ENCODE measurements around the gene ENO3.

Gene ENO3

DNA sequence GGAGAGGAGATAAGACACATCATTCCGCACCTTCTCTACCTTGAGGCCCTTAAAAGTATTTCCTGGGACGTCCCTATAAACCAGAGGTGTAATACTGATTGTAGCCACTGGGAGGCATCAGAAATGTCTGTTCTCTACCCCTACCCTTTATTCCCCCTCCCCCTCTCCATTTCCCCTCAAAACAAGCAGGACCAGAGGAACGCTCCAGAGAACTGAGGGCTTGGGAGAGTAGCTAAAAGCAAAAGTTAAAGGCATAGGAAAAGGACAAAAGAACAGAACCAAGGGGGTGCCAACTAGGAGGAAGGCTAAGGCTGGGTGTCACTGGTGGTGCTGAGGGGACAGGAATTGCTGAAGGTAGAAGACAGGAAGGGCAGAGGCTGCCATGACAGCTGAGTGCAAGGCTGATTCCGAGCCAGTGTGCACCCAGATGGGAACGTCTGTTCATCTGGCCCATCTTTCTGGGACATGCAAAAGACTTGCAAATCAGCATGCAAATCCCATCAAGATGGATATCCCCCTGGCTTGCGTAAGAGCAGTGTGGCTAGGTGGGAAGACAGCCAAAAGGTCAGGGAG is 29.8 kb downstream of the ENO3 start:
- no peak for DNase-seq

DNA sequence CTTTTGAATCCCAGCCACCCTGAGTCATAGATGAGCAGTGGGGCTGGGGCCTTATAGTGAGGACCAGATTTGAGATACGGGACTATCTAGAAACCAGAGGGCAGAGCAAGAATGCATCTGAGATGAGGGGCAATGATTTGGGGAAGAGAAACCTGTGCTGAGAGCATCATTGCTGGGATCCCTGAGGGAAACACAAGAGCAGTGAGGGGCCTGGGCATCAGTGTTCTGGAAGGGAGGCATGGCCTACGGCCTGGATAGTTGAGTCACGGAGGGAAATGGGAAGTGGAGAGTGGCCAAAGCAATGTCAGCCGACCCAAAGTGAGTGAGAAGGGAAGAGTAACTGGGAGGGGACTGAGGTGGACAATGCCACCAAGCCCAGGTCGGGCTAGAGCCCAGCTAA is 31.4 kb downstream of the ENO3 start:
- DNase-seq: no peak

DNA sequence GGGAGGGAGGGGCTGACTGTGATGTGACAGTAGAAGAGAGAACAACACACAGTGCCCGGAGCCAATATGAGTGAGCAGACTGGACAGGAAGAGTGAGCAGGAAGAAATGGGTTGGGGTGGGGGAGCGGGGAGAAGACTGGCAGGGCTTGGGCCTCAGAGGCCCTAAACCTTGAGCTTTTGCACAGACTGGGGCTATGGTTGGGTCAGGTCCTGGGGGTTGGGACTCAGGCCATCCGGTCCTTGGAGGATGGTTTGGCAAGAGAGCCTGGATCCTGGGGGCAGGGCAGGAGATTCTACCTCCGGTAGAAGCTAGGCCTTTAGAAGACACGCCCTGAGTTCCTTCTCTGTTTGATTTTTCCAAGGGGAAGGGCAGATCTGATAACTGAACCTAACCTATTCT is 35.5 kb downstream of the ENO3 start:
- no peak for DNase-seq

- peak; percentile 16 for DNase-seq
Measured at GRCh38 chr17:4986951-4987766, 36.2 kb downstream of the ENO3 start, which contains the start of gene CAMTA2. TSS of gene CAMTA2 (minus strand) at chr17:4987675. CDS start at chr17:4986222, 1,453 bp downstream.

- no peak for DNase-seq
Measured at GRCh38 chr17:4987767-4988567, 37.0 kb downstream of the ENO3 start.

GRCh38 chr17:4994081-4994595 is 43.2 kb downstream of the ENO3 start:
- no peak for DNase-seq

DNA sequence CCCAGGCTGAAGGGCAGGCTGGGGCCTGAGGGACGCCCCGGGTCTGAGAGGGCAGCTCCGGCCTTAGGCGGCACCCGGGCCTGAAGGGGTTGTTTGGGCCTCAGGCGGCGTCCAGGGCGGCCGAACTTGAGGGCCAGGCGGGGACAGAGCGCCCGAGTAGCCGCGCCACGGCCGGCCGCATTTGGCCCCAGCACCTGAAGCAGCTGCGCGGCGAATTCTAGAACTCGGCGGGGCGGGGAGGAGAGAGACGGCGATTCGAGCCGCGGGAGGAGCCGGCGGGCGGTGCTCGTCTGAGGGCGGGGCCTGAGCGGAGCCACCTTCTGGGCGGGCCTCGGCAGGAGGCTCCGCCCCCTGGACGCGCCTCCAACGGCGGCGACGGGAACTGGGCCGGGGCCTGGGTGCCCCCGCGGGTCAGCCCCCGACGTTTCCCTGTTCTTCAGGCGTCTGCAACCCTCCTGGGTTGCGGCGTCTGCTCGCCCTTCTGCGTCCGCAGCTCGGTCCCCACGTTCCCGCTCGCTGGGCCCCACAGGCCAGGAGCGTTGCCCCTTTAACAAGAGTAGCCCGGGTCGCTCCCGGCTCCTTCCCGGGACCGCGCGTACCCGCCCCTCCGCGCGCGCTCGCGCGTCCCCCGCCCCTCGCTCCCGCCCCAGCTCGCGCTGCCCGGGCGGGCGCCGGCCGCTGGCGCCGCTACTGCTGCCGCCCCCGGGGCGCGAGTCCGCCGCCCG is 46.5 kb downstream of the ENO3 start, which contains the start of the genes INCA1 and KIF1C:
Gene INCA1 (minus strand): TSS at position 221 of the 725 bp plus-strand sequence. CDS start 3,085 bp downstream, outside the sequence.
Gene KIF1C (plus strand): TSS at position 649 of the 725 bp plus-strand sequence. CDS start 2,297 bp downstream, outside the sequence.
- DNase-seq: peak; percentile 42

DNA sequence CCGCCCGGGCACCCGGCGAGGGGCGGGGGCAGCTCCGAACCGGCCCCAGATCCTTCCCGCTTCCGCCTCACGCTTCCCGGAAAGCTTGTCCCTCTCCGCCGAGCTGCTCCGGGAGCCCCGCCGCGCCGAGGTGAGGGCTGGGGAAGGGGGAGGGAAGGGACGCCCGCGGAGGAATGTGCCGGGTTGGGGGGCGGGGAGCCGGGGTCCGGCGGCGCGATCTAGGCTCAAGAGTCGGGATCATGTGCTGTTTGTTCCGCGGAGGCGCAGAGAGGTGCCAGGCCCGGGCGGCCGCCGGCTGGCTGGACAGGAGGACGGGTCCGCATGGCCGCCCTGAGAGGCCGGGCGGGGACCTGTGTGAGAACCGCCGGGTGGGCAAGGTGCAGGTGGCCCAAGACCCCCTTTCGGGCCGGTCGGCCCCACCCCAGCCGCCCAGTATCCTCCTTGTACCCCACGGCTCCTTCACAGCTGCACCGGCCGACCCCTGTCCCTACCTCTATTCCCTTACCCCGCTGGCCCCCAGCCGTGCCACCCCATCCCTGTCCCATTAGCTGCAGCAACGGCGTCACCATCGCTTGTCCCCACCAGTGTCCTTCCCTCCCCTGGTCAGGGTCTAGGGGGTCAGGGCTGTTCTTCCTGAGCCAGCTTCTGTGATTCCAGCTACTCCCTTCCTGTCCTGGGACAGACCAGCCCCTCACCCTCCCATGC is 47.3 kb downstream of the ENO3 start:
- no peak for DNase-seq

- no peak for DNase-seq
Measured at GRCh38 chr17:4998732-4999429, 48.0 kb downstream of the ENO3 start.

DNA sequence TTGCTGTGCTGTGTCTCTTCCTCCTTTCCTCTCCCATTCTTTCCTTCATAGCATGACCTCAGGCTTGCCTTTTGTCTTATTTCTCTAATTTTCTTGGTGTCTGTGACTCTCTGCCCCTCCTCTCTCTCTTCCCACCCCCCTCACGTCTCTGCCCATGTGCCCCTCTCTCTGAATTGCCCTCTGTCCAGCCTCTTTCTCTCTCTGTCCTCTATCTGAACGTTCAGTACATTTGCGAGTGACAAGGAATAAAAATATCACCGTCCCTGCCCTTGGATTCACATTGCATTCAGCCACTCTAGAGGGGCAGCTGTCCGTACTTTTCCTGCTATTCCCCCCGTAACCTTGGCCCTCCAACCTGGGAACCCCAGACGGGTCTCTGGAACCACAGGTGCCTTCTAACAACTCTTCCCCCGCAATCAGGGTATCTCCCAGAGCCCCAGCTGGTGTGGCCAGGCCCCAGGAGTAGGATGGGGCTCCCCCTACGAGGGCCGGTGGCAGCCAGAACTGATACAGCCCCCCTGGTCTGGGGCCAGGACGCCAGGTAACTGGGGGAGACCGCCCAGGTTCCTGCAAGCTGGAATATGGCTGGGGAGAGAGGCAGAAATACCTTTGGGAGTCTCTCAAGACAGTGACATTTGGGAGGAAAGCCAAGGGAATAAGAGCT is 48.6 kb downstream of the ENO3 start:
- no peak for DNase-seq

GRCh38 chr17:5000237-5000639 is 49.3 kb downstream of the ENO3 start:
- DNase-seq: no peak

GRCh38 chr17:5002121-5002788 is 51.3 kb downstream of the ENO3 start:
- DNase-seq: no peak

DNA sequence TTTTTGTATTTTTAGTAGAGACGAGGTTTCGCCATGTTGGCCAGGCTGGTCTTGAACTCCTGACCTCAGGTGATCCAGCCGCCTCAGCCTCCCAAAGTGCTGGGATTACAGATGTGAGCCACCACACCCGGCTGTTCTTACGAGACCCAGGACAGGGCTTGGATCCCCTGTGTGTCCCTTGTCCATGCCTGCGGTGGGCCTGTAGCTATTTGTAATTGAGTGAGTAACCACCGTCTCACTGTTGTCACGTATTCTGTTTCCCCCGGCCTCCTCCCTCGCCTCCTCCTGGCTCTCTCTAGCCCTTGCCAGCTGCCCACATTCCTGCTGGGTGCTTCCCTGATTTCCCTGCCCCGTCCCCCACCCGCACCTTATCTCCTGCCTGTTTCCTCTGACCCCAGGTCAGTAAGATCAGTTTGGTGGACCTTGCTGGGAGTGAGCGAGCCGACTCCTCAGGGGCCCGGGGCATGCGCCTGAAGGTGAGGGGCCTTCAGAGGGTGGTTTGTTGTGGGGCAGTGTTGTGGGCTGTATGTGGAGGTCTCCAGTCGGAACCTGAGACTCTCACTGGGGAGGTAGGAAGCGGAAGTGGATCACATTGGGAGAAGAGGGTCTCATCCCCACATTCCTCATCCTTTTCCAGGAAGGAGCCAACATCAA is 52.4 kb downstream of the ENO3 start:
- DNase-seq: no peak
